Left lung (tissue), 10 donors: ENCODE measurements around the gene REC8. TPM values are rescaled to one million over a fixed set of nuclear protein-coding genes. Genes with fewer than 3 reads are reported as not detected.

Experiments used
- ATAC-seq: fragments of 200-7000 bp; cut with Tn5 transposase; one replicate; pipeline ENCODE4 v1.9.1; 2020; ENCODE audit warnings: moderate library complexity
- DNase-seq, 4 donors: peaks; one replicate each; pipeline ENCODE4 v3.0.0-alpha.2; 2013 to 2020
- H3K27ac ChIP-seq, 2 donors: fragments of 200-600 bp; sonication (generic) in 1 of 2; one replicate each; pipeline versions ENCODE4 v1.5.0 to v1.8.0; 2020 to 2021
- H3K27me3 ChIP-seq, 2 donors: fragments of 200-600 bp; sonication (generic) in 1 of 2; one replicate each; pipeline versions ENCODE4 v1.5.0 to v1.8.0; 2020 to 2021
- H3K36me3 ChIP-seq, 2 donors: fragments of 200-600 bp; sonication (generic) in 1 of 2; one replicate each; pipeline versions ENCODE4 v1.5.0 to v1.8.0; 2020 to 2021
- H3K4me1 ChIP-seq, 2 donors: fragments of 200-600 bp; one replicate each; pipeline ENCODE4 v1.8.0; 2021
- H3K4me3 ChIP-seq, 2 donors: fragments of 200-600 bp; sonication (generic) in 1 of 2; one replicate each; pipeline versions ENCODE4 v1.5.0 to v1.8.0; 2020 to 2021; ENCODE audit warnings: mild to moderate bottlenecking in 1 of 2
- H3K9me3 ChIP-seq, 2 donors: fragments of 200-600 bp; sonication (generic) in 1 of 2; one replicate each; pipeline versions ENCODE4 v1.5.0 to v1.8.0; 2020 to 2021
- CTCF ChIP-seq, 2 donors: fragments of 200-600 bp; sonication (generic) in 1 of 2; IDR thresholded peaks; one replicate each; pipeline versions ENCODE4 v1.5.0 to v1.8.0; 2021; ENCODE audit warnings: antibody characterized with exemption in 2 of 2
- intact Hi-C, 2 donors: fragments of 100-400 bp; cut with DNase I; formaldehyde crosslinking; loops; one replicate each; pipeline versions ENCODE4 v1.11.2 to v1.14.2; 2022
- polyA plus RNA-seq, 6 donors: library from polyadenylated mRNA; unstranded; fragments of 120-200 nt; gene quantifications; one replicate each; pipeline ENCODE4 v1.2.1, GENCODE V29; 2013; ENCODE audit not compliant: insufficient read length in 6 of 6
- total RNA-seq, 2 donors: library from RNA; stranded (reverse); fragmentation: NEBNext Ultra II Directional; extraction: Animal tissue kit (Norgen Biotek cat#: 25700); gene quantifications; one replicate each; pipeline ENCODE4 v1.2.1, GENCODE V29; 2021
- donor health status: DM: no; HTN: yes; CAD: no.
- donor health status: DM: no; HTN: no; CAD: no.

Gene REC8
- total and polyA plus RNA-seq, 8 donors: 27.0 to 66.0 (median 42.0) TPM

- intact Hi-C loops: no loop called here
- Histone ChIP-seq H3K4me3 (no peak overlapping the region), H3K27ac (no peak overlapping the region), H3K27me3 (no peaks in the 10 kb centered on the region), H3K9me3 (no peaks in the 10 kb centered on the region), H3K4me1 (peaks cover 5 to 12% of the 10 kb centered on the region in 2 donors), H3K36me3 (peaks cover 0 to 94% of the 10 kb centered on the region in 2 donors)
- DNase-seq: peak in 1 of 4 donors; percentile 72
- TF ChIP-seq CTCF (IDR thresholded peaks at IDR 0.05): no peak
- ATAC-seq: no peak
These were observed 11.2 kb downstream of the REC8 start for GRCh38 chr14:24183014-24183481.

- Histone ChIP-seq H3K4me1 (peaks cover 6 to 24% of the 10 kb centered on the region in 2 donors), H3K27me3 (no peaks in the 10 kb centered on the region), H3K27ac (no peak overlapping the region), H3K9me3 (no peaks in the 10 kb centered on the region), H3K36me3 (peaks cover 0 to 81% of the 10 kb centered on the region in 2 donors), H3K4me3 (no peak overlapping the region)
- DNase-seq (peak in 1 of 4 donors; percentile 70), ATAC-seq (no peak)
- TF ChIP-seq CTCF (IDR thresholded peaks at IDR 0.05): no peak
- intact Hi-C loops: no loop called here
These were observed 12.5 kb downstream of the REC8 start for GRCh38 chr14:24184104-24184970.

GRCh38 chr14:24185026-24185425 is 13.1 kb downstream of the REC8 start:
- Histone ChIP-seq H3K4me3 (no peak overlapping the region), H3K36me3 (peaks cover 0 to 80% of the 10 kb centered on the region in 2 donors), H3K27ac (no peak overlapping the region), H3K27me3 (no peaks in the 10 kb centered on the region), H3K4me1 (peaks cover 6 to 29% of the 10 kb centered on the region in 2 donors), H3K9me3 (no peaks in the 10 kb centered on the region)
- no peak for TF ChIP-seq CTCF (IDR thresholded peaks at IDR 0.05)
- peak in 1 of 4 donors; percentile 38 for DNase-seq
- intact Hi-C loops: no loop called here
- no peak for ATAC-seq

- peaks cover 6 to 29% of the 10 kb centered on the region in 2 donors for H3K4me1 ChIP-seq
- ATAC-seq: no peak
- H3K36me3 ChIP-seq: peaks cover 0 to 80% of the 10 kb centered on the region in 2 donors
- no peak overlapping the region for H3K27ac ChIP-seq
- intact Hi-C loops: no loop called here
- no peak for TF ChIP-seq CTCF (IDR thresholded peaks at IDR 0.05)
- H3K27me3 ChIP-seq: no peaks in the 10 kb centered on the region
- no peak for DNase-seq
- no peak overlapping the region for H3K4me3 ChIP-seq
- no peaks in the 10 kb centered on the region for H3K9me3 ChIP-seq
These were observed 13.9 kb downstream of the REC8 start for GRCh38 chr14:24185741-24186140.

GRCh38 chr14:24186831-24187538 is 15.1 kb downstream of the REC8 start:
- Histone ChIP-seq H3K9me3 (no peaks in the 10 kb centered on the region), H3K27ac (no peak overlapping the region), H3K27me3 (no peaks in the 10 kb centered on the region), H3K4me3 (peak overlapping the region in 1 of 2 donors; percentile 74), H3K36me3 (peaks cover 0 to 78% of the 10 kb centered on the region in 2 donors), H3K4me1 (peaks cover 6 to 29% of the 10 kb centered on the region in 2 donors)
- no peak for TF ChIP-seq CTCF (IDR thresholded peaks at IDR 0.05)
- intact Hi-C loops: no loop called here
- ATAC-seq: no peak
- DNase-seq: no peak
